HEK293 (cell line): ENCODE measurements around the gene WNT9B.

ENCODE experiments used
- CTCF ChIA-PET: fragments of 350-600 bp; formaldehyde crosslinking; extraction: SDS; loops from one replicate; lab custom pipeline; 2021; ENCODE audit warnings: antibody characterized with exemption; lab: Yijun Ruan, JAX
- POLR2A ChIA-PET: fragments of 300-600 bp; formaldehyde crosslinking; extraction: SDS; loops from one replicate; lab custom pipeline; 2020; ENCODE audit warnings: antibody characterized with exemption, inconsistent platforms; lab: Yijun Ruan, JAX
- H3K27ac ChIP-seq: fragments of 200-500 bp; sonication (Bioruptor generic); 2 replicates; pipeline ENCODE4 v1.5.1; 2014; ENCODE audit warnings: low read depth, low read length, control low read depth, inconsistent platforms; ENCODE audit errors: extremely low read depth
- H3K36me3 ChIP-seq, 2 experiments: fragments of 200-500 bp in 1 of 2; sonication (Bioruptor generic) in 1 of 2; 1 replicate in 1 of 2; 2 replicates in 1 of 2; pipeline ENCODE4 v1.5.1; 2014 to 2017; ENCODE audit warnings: inconsistent platforms in 2 of 2, low read length in 2 of 2; ENCODE audit not compliant: control insufficient read depth in 2 of 2, insufficient read depth in 1 of 2
- H3K4me1 ChIP-seq: fragments of 200-500 bp; sonication (Bioruptor generic); 2 replicates; pipeline ENCODE4 v1.5.1; 2014; ENCODE audit warnings: mild to moderate bottlenecking, low read length, inconsistent platforms; ENCODE audit not compliant: control insufficient read depth, insufficient read depth
- H3K4me3 ChIP-seq: 2 replicates; pipeline ENCODE4 v1.5.1; 2011; ENCODE audit warnings: low read depth, mild to moderate bottlenecking, control low read depth, low read length, moderate library complexity
- H3K9me3 ChIP-seq: fragments of 200-500 bp; sonication (Bioruptor generic); 2 replicates; pipeline ENCODE4 v1.5.1; 2014; ENCODE audit warnings: low read depth, low read length, inconsistent platforms; ENCODE audit not compliant: control insufficient read depth, insufficient read depth
- EGR2 ChIP-seq: fragments of 450-650 bp; formaldehyde crosslinking; IDR thresholded peaks from 2 replicates; pipeline ENCODE4 v1.5.1; 2016; ENCODE audit warnings: low read depth, missing biosample characterization, missing genetic modification characterization
- GLIS2 ChIP-seq: fragments of 450-650 bp; formaldehyde crosslinking; IDR thresholded peaks from 2 replicates; pipeline ENCODE4 v1.5.1; 2016; ENCODE audit warnings: missing biosample characterization, missing genetic modification characterization
- KLF8 ChIP-seq: fragments of 450-650 bp; formaldehyde crosslinking; IDR thresholded peaks from 2 replicates; pipeline ENCODE4 v1.5.1; 2016; ENCODE audit warnings: missing biosample characterization, missing genetic modification characterization
- OSR2 ChIP-seq: fragments of 450-650 bp; formaldehyde crosslinking; IDR thresholded peaks from 2 replicates; pipeline ENCODE4 v1.5.1; 2016; ENCODE audit warnings: missing biosample characterization, missing genetic modification characterization
- SCRT1 ChIP-seq: fragments of 450-650 bp; formaldehyde crosslinking; IDR thresholded peaks from 2 replicates; pipeline ENCODE4 v1.5.1; 2016; ENCODE audit warnings: missing biosample characterization, missing genetic modification characterization, borderline replicate concordance
- ZFHX2 ChIP-seq: fragments of 450-650 bp; formaldehyde crosslinking; conservative IDR thresholded peaks from 2 replicates; pipeline ENCODE4 v1.5.1; 2016; ENCODE audit warnings: missing biosample characterization, missing genetic modification characterization
- ZFP69B ChIP-seq: fragments of 450-650 bp; formaldehyde crosslinking; IDR thresholded peaks from 2 replicates; pipeline ENCODE4 v1.5.1; 2016; ENCODE audit warnings: missing biosample characterization, missing genetic modification characterization
- ZNF571 ChIP-seq: fragments of 450-650 bp; formaldehyde crosslinking; IDR thresholded peaks from 2 replicates; pipeline ENCODE4 v1.5.0; 2017; ENCODE audit warnings: missing biosample characterization, missing genetic modification characterization
- ZNF664 ChIP-seq: fragments of 450-650 bp; formaldehyde crosslinking; IDR thresholded peaks from 2 replicates; pipeline ENCODE4 v1.5.1; 2016; ENCODE audit warnings: missing biosample characterization, missing genetic modification characterization
- ZNF792 ChIP-seq: fragments of 450-650 bp; formaldehyde crosslinking; IDR thresholded peaks from 2 replicates; pipeline ENCODE4 v1.5.1; 2016; ENCODE audit warnings: missing biosample characterization, missing genetic modification characterization
- TF ChIP-seq, protein P1 (sequence below): fragments of 450-650 bp; formaldehyde crosslinking; IDR thresholded peaks from 2 replicates; pipeline ENCODE4; 2016; ENCODE audit warnings: missing biosample characterization, missing genetic modification characterization
- TF ChIP-seq, protein P2 (sequence below): fragments of 450-650 bp; formaldehyde crosslinking; IDR thresholded peaks from 2 replicates; pipeline ENCODE4 v1.5.1; 2016; ENCODE audit warnings: missing biosample characterization, missing genetic modification characterization
- TF ChIP-seq, protein P3 (sequence below): fragments of 450-650 bp; formaldehyde crosslinking; IDR thresholded peaks from 2 replicates; pipeline ENCODE4 v1.5.1; 2016; ENCODE audit warnings: missing biosample characterization, missing genetic modification characterization
- TF ChIP-seq, protein P4 (sequence below): fragments of 450-650 bp; formaldehyde crosslinking; IDR thresholded peaks from 2 replicates; pipeline ENCODE4 v1.5.1; 2017; ENCODE audit warnings: missing biosample characterization, missing genetic modification characterization
- TF ChIP-seq, protein P5 (sequence below): IDR thresholded peaks from 2 replicates; pipeline ENCODE4 v1.6.1; 2011; ENCODE audit warnings: mild to moderate bottlenecking, low read depth, low read length, borderline replicate concordance

Gene WNT9B

DNA sequence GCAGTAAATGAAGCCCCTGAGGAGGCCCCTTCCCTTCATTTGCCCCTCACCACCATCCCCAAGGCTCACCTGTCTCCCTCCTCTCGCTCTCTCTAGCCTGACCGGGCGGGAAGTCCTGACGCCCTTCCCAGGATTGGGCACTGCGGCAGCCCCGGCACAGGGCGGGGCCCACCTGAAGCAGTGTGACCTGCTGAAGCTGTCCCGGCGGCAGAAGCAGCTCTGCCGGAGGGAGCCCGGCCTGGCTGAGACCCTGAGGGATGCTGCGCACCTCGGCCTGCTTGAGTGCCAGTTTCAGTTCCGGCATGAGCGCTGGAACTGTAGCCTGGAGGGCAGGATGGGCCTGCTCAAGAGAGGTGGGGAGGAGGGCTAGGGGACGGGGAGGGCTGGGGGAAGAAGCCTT, 21.0 kb downstream of the WNT9B start:
- ChIA-PET POLR2A (no interaction called here), CTCF (no interaction called here)
- no peak overlapping the region for H3K27ac ChIP-seq
- H3K4me1 ChIP-seq: 0 out of 2 replicates have a peak, but pooled peaks cover 3% of the 10 kb centered on the region
- TF ChIP-seq ZFP69B (tag by site-specific recombination) (0 out of 2 replicates have a peak, but pooled peaks have one; percentile 25), ZNF664 (tag by site-specific recombination) (no peak)
- no peak overlapping the region for H3K4me3 ChIP-seq
- no peaks in the 10 kb centered on the region for H3K9me3 ChIP-seq
- no peaks in the 10 kb centered on the region for H3K36me3 ChIP-seq

DNA sequence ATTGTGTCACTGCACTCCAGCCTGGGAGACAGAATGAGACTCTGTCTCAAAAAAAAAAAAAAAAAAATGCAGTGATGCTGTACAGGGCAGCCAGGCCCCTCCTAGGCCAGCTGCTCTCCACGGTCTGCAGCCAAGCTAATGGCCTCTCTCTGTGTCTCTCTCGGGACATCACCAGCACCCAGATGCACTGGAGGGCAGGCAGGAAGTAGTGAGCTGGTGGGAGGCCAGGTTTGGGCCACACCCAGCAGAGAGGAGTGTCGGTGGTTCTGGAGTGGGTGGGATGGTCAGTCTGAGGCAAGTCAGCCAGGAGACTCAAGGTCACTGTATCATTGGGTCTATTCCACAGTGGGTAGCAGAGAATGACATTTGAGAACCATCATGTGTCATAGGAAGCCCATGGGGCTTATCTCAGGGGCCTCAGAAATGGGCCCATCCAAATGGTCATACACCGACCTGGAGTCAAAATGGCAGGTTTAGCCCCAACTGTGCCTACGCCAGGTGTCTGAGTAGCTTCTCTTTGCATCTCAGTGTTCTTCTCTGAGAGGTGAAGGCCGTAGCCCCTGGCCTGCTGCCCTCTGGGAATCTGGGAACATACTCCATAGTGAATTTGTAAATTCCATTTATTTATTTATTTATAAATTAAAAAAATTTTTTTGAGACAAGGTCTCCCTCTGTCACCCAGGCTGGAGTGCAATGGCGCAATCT, 22.7 kb downstream of the WNT9B start:
- no peak overlapping the region for H3K27ac ChIP-seq
- POLR2A ChIA-PET: no interaction called here

DNA sequence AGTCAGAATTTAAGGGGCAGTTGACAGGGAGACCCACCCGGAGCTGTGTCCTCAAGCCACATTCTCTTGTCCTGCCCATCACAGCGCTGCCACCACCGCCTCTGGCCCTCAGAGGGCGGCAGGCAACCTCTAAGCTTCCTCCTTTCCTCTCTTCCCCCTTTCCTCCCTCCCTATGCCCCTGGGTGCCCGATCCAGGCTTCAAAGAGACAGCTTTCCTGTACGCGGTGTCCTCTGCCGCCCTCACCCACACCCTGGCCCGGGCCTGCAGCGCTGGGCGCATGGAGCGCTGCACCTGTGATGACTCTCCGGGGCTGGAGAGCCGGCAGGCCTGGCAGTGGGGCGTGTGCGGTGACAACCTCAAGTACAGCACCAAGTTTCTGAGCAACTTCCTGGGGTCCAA, 23.5 kb downstream of the WNT9B start:
- Histone ChIP-seq H3K4me1 (no peaks in the 10 kb centered on the region), H3K36me3 (no peaks in the 10 kb centered on the region), H3K4me3 (no peak overlapping the region), H3K9me3 (no peaks in the 10 kb centered on the region), H3K27ac (no peak overlapping the region)
- ChIA-PET CTCF (interaction anchor here (1.1 to 2.1 kb wide), 2 partner anchors 32 to 66 kb away, joined by 3 to 5 read pairs; no protein-coding TSS in a partner anchor), POLR2A (no interaction called here)
- TF ChIP-seq KLF8 (tag by site-specific recombination) (no peak), OSR2 (tag by site-specific recombination) (no peak)

More for the DNA sequence above, 22.7 kb downstream of the WNT9B start:
- H3K36me3 ChIP-seq: no peaks in the 10 kb centered on the region
- CTCF ChIA-PET: interaction anchor here (0.8 to 2.1 kb wide), 2 partner anchors 52 to 67 kb away, joined by 3 to 5 read pairs; no protein-coding TSS in a partner anchor
- no peaks in the 10 kb centered on the region for H3K4me1 ChIP-seq
- no peaks in the 10 kb centered on the region for H3K9me3 ChIP-seq
- TF ChIP-seq, protein P1, sequence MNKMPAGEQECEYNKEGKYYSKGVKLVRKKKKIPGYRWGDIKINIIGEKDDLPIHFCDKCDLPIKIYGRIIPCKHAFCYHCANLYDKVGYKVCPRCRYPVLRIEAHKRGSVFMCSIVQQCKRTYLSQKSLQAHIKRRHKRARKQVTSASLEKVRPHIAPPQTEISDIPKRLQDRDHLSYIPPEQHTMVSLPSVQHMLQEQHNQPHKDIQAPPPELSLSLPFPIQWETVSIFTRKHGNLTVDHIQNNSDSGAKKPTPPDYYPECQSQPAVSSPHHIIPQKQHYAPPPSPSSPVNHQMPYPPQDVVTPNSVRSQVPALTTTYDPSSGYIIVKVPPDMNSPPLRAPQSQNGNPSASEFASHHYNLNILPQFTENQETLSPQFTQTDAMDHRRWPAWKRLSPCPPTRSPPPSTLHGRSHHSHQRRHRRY (tag by site-specific recombination): no peak
- TF ChIP-seq ZFHX2 (tag by site-specific recombination): peak; percentile 27; the same call in 1 of the 2 replicates
- peak; percentile 43; the same call in 1 of the 2 replicates for TF ChIP-seq EGR2
- no peak overlapping the region for H3K4me3 ChIP-seq

DNA sequence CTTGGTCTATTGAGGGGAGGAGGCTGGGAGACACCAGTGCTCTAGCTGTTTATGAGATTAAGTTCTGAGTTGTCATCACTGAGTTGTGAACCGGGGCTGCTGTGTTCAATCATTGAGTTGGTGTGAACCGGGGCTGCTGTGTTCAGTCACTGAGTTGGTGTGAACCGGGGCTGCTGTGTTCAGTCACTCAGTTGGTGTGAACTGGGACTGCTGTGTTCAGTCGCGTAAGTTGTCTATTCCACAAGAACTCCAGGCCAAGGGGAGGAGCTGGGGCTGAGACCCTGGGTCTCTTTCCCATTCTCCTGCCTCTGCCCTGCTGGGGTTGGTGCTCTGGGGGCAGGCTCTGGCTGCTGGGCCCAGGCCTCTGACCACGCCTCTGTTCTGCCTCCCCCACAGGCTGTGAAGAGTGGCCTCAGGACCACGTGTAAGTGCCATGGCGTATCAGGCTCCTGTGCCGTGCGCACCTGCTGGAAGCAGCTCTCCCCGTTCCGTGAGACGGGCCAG, 24.5 kb downstream of the WNT9B start:
- no peaks in the 10 kb centered on the region for H3K4me1 ChIP-seq
- no peak overlapping the region for H3K4me3 ChIP-seq
- H3K9me3 ChIP-seq: no peaks in the 10 kb centered on the region
- POLR2A ChIA-PET: no interaction called here
- H3K27ac ChIP-seq: no peak overlapping the region
- no peaks in the 10 kb centered on the region for H3K36me3 ChIP-seq
- CTCF ChIA-PET: interaction anchor here (1.1 kb wide), 1 partner anchor 33 kb away, joined by 3 read pairs; no protein-coding TSS in a partner anchor
- TF ChIP-seq, protein P2, sequence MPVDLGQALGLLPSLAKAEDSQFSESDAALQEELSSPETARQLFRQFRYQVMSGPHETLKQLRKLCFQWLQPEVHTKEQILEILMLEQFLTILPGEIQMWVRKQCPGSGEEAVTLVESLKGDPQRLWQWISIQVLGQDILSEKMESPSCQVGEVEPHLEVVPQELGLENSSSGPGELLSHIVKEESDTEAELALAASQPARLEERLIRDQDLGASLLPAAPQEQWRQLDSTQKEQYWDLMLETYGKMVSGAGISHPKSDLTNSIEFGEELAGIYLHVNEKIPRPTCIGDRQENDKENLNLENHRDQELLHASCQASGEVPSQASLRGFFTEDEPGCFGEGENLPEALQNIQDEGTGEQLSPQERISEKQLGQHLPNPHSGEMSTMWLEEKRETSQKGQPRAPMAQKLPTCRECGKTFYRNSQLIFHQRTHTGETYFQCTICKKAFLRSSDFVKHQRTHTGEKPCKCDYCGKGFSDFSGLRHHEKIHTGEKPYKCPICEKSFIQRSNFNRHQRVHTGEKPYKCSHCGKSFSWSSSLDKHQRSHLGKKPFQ: peak; percentile 97
- TF ChIP-seq GLIS2: no peak

DNA sequence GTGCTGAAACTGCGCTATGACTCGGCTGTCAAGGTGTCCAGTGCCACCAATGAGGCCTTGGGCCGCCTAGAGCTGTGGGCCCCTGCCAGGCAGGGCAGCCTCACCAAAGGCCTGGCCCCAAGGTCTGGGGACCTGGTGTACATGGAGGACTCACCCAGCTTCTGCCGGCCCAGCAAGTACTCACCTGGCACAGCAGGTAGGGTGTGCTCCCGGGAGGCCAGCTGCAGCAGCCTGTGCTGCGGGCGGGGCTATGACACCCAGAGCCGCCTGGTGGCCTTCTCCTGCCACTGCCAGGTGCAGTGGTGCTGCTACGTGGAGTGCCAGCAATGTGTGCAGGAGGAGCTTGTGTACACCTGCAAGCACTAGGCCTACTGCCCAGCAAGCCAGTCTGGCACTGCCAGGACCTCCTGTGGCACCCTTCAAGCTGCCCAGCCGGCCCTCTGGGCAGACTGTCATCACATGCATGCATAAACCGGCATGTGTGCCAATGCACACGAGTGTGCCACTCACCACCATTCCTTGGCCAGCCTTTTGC, 25.0 kb downstream of the WNT9B start:
- TF ChIP-seq, protein P3, sequence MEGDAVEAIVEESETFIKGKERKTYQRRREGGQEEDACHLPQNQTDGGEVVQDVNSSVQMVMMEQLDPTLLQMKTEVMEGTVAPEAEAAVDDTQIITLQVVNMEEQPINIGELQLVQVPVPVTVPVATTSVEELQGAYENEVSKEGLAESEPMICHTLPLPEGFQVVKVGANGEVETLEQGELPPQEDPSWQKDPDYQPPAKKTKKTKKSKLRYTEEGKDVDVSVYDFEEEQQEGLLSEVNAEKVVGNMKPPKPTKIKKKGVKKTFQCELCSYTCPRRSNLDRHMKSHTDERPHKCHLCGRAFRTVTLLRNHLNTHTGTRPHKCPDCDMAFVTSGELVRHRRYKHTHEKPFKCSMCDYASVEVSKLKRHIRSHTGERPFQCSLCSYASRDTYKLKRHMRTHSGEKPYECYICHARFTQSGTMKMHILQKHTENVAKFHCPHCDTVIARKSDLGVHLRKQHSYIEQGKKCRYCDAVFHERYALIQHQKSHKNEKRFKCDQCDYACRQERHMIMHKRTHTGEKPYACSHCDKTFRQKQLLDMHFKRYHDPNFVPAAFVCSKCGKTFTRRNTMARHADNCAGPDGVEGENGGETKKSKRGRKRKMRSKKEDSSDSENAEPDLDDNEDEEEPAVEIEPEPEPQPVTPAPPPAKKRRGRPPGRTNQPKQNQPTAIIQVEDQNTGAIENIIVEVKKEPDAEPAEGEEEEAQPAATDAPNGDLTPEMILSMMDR (tag by site-specific recombination): peak; percentile 41; the same call in 1 of the 2 replicates
- TF ChIP-seq, protein P4, sequence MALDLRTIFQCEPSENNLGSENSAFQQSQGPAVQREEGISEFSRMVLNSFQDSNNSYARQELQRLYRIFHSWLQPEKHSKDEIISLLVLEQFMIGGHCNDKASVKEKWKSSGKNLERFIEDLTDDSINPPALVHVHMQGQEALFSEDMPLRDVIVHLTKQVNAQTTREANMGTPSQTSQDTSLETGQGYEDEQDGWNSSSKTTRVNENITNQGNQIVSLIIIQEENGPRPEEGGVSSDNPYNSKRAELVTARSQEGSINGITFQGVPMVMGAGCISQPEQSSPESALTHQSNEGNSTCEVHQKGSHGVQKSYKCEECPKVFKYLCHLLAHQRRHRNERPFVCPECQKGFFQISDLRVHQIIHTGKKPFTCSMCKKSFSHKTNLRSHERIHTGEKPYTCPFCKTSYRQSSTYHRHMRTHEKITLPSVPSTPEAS (tag by site-specific recombination): no peak
- TF ChIP-seq ZNF792 (tag by site-specific recombination) (no peak), ZNF571 (tag by site-specific recombination) (no peak), SCRT1 (tag by site-specific recombination) (no peak)
- TF ChIP-seq, protein P5, sequence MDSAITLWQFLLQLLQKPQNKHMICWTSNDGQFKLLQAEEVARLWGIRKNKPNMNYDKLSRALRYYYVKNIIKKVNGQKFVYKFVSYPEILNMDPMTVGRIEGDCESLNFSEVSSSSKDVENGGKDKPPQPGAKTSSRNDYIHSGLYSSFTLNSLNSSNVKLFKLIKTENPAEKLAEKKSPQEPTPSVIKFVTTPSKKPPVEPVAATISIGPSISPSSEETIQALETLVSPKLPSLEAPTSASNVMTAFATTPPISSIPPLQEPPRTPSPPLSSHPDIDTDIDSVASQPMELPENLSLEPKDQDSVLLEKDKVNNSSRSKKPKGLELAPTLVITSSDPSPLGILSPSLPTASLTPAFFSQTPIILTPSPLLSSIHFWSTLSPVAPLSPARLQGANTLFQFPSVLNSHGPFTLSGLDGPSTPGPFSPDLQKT: no peak
- TF ChIP-seq, all 188 proteins: peak for 1
- ChIA-PET POLR2A (no interaction called here), CTCF (interaction anchor here (0.8 to 1.4 kb wide), 2 partner anchors 31 to 66 kb away, joined by 5 read pairs; no protein-coding TSS in a partner anchor)
- no peaks in the 10 kb centered on the region for H3K36me3 ChIP-seq
- H3K4me1 ChIP-seq: no peaks in the 10 kb centered on the region
- no peak overlapping the region for H3K27ac ChIP-seq
- no peak overlapping the region for H3K4me3 ChIP-seq
- H3K9me3 ChIP-seq: no peaks in the 10 kb centered on the region
